CD4-positive, alpha-beta T cell treated with Interleukin-1 beta for 1 hour (primary cell): Measurements from ENCODE around the gene HSPB9.

Source experiments
- DNase-seq, 2 donors: peaks; one replicate each; pipeline ENCODE4 v3.0.0-alpha.2; 2020 to 2022

Gene HSPB9

DNA sequence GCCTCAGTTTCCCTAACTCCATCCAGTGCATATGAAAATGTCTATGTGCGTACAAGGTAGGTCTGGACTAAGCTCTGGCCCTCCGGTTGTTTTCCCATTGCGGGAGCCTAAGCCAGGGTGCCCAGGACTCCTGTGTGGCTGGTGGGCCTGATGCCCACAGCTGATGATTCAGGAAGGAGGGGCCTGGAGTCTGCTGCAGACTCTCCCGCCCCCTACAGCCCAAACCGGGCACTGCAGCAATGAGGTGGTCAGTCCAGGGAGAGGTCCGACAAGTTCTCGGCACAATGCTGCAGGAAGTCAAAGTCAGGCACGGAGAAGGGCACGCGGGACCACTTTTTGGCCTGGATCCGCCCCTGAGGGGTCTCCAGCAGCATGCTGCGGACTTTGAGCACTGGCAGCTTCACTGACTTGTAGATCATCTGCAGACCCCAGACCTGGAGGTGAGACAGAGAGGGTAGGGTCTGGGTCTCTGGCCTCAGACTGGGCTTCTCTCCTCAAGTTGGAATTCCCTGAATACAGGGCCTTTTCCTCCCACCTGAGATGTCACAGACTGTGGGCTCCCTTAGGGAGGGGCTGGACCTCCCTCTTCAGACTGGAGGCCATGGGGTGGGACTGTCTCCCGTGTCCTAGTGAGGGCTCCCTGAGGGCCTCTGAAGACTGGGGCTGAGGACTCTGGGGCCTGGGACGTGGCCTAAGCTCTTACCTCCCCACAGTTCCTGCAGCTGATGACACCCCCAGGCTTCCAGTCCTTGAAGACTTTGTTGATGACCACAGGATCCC, 20.9 kb upstream of the HSPB9 start:
- DNase-seq, result peak; percentile 59 to 66

DNA sequence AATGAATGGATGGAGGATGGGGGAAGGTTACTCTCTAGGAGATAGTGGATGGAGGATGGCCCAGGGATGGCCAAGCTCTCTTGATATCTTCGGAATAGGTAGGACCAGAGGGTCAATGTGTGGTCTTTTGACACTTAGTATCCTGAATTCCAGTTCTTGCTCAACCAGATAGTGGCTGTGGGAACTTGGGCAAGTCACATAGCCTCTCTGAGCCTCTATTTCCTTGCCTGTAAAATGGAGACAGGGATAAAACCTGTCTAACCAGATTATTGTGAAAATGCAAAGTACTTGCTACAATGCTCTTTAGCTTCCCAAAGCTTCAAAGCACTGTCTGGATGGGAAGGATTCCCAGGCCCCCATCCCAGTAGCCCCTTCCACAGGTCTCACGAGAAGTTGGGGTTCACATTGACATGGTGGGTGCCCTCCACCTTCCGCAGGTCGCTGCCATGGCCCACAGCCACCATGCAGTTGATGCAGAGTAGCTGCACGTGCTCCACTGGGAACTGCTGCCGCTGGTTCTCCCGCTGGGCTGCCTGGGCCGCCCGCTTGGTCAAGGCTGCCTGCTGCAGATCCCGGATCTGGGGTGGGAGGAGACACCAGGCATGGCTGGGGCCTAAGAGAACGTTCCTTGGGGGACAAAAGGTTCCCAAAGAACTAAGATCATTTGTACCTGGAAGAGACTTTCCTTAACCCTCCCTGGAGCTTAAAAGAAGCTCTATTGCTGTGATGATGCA, 19.2 kb upstream of the HSPB9 start:
- DNase-seq, result no peak

DNA sequence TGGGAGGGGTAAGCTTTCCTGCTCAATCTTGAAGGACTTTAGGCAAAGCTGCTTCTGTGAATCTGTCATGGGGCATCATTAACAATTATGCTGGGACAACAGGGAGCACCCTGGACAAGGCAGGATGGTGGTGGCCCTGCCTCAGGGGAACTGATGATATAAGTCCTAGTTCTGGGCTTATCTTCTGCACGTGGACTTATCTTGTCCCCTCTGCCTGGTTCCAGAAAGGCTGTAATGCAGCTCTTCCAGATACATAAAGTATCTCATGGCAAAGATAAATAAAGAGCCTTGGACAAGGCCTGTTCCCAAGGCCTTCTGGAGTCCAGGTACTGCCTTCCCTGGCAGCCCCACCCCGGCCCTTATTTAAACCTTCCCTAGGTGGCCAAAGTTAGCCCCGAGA, 18.3 kb upstream of the HSPB9 start:
- no peak for DNase-seq

DNA sequence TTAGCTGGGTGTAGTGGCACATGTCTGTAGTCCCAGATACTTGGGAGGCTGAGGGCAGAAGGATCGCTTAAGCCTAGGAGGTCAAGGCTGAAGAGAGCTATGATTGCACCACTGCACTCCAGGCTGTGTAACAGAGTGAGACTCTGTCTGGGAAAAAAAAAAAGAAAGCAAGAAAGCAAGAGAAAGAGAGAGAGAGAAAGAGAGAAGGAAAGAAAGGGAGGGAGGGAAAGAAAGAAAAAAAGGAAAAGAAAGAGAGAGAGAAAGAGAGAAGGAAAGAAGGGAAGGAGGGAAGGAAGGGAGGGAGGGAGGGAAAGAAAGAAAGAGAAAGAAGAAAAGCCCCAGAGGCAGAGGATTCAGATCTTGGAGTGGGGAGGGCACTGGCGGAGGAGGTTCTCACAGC, 16.6 kb upstream of the HSPB9 start:
- no peak for DNase-seq

DNA sequence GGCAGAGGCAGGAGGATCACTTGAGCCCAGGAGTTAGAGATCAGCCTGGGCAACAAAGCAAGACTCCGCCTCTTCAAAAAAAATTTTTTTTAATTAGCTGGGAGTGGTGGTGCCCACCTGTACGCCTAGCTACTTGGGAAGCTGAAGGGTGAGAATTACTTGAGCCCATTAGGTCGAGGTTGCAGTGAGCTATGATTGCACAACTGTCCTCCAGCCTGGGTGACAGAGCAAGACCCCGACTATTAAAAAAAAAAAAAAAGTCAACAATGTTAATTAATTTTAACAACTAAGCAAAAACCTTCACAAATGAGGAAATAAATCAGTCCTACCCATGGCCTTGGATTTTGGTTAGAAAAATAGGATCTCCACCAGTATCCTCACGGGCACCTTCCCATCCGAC, 15.5 kb upstream of the HSPB9 start:
- no peak for DNase-seq

DNA sequence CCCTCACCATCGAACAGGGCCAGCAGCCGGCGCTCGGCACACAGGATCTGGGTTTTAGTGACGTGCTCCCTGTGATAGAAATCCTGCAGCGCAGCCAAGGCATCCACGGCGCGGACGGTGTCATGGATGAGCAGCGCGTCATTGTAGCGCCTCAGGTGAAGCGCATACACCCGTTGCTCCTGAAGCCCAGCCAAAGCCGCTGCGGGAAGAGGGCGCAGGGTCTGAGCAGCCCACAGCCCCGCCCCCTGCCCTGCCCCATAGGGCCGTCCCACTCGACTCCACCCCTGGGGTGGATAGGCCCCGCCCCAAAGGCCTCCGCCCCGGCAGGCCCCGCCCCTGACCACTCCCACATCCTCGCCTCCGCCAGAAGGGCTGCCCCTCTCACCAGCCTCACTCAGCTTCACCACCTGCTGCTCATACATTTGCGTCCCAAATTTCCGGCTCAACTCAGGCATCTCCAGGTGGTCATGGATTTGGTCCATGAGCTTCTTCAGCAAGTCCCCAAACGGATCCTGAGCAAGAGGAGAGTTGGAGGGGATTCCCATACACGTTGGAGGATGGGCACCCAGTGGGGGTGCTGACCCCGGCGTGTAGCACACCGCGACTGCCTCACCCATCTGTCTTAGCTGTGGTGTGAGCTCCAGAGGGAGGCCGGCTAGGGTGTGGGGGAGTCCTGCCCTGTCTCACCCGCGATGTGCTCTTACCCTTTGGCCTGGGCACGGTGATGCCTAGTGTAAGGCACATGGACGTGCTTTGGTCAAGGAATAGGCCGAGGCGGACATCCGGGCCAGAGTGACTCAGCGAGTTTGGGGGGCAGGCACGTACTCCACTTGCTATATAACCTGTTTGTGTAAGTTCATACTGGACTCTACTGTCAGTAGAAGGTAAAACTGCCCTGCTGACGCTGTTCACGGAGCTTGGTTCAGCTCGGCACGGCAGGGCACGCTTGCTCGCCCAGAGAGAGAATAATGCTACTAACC, 14.7 kb upstream of the HSPB9 start:
- peak; percentile 90 to 91 for DNase-seq

DNA sequence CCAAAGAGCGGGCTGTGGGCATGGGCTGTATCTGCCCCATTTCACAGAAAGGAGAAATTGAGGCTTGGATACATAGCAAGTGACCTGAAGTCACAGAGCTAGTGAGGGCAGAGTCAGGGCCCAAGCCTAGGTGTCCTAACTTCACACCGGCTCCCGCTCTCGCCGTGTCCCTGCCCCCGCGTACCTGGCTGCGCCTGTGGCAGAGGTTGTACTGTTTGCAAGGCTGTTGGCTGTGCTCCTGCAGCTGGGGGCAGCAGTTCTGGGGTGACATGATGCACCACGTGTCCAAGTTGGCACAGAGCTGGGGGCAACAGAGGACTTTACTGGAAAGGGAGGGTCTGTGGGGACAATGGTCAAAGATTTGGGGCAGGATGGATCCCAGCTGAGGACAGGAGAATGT, 13.5 kb upstream of the HSPB9 start:
- DNase-seq, result no peak

DNA sequence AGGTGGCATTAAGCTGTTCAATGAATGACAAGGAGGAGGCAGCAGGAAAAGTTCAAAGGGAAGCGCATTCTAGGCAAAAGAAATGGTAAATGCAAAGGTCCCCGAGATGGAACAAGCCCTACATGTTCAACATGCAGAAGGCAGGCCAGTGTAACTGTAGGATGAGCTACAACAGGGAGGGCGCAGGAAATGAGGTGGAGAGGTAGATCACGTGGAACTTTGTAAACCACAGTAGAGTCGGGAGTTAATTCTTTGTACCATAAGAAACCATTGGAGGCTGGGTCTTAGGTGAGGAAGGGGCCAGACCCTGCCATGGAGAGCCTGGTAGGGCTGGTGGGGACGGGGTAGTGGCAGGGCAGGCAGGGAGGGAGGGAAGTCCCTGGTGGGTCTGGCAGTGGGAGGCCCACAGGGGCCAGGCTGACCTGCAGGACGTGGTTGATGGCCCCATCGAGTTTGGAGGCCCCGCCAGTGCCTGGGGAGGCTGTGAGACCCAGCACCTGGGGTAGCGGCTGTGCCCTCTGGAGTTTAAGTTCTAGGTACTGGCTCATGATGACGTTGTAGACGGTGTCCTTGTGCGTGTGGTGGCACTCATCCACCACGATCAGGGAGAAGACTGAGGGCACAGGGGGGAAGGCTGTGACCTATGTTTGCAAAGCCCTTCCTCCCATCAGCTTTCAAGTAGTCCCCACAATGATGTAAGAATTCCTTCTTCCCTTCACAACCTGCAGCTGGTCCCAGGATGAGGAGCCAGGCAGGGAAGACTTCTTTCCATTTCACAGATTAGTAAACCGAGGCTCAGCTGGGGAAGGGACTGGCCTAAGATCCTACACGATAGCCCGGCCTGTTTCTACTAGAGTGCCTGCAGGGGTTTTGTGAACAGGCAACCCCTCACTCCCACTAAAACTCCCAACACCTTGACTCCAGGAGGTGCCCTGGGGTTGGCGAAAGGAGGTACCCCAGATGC, 12.0 kb upstream of the HSPB9 start:
- no peak for DNase-seq

DNA sequence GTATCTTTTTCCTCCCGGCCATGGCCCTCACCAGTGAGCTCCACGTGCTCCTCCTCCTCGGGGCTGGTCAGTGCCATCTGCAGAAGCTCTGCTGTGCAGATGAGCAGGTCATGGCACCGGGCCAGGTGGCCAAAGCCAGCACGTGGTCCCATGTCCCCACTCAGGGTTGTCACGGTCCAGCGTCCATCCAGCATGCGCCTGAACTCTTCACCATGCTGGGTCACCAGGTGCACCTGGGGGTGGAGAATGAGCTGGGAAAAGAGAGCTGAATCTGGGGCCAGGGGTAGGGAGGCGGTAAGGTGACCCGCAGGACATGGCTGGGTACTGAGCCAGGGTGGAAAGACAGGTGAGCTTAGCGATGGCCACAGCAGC, 11.4 kb upstream of the HSPB9 start:
- DNase-seq, result no peak

DNA sequence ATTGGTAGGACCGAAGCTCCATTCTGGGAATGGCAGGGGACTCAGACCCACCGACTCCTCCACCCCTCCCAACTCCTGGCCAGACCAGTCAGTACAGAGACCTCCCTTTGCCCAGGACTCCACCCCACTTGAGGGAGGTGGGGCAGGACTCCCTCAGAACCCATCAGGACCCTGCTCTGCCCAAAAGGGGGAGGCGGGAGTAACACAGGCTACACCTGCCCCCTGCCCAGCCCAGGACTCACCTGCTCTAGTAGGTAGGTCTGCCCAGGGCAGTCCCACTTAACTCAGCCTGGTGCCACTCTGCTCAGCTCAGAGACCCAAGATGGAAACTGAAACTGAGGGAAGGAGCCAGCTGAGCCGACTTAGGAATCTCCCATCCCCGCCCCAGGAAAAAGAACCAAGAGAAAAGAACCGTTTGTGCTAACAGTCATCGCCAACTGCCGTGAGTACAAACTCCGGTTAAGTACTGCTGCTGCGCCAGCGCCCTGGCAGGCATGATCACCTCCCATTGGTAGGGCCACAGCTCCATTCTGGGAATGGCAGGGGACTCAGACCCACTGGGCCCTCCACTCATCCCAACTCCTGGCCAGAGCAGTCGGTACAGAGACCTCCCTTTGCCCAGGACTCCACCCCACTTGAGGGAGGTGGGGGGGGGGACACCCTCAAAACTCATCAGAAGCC, 10.6 kb upstream of the HSPB9 start:
- peak in 1 of 2 donors; percentile 28 for DNase-seq

DNA sequence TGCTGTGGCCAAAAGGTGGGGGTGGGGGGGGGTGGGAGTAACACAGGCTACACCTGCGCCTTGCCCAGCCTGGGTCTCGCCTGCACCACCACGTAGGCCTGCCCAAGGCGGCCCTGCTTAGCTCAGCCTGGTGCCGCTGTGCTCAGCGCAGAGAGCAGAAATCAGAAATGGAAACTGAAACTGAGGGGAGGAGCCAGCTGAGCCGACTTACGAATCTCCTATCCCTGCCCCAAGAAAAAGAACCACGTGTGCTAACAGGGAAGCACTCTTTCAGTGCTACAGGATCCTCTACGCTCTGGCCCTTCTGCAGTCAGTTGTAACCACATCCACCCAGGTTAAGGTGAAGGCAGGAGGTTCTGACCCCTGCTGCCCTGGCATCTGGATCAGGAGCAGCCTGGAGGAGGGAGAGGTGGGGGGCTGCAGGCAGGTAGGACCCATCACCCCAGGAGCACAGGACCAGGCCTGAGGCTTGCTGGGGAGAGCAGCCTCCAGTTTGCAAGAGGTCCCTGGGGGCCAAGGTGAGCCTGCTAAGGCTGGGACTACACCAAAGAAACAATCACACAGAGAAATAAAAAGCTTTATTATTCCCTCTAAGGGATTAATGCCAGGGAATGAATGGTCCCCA, 9.9 kb upstream of the HSPB9 start, which contains the start of gene DHX58:
Gene DHX58, minus strand, starts transcription at position 163 of the 625 bp plus-strand sequence. CDS start 822 bp downstream, outside the sequence.
- DNase-seq, result peak; percentile 84 to 87

DNA sequence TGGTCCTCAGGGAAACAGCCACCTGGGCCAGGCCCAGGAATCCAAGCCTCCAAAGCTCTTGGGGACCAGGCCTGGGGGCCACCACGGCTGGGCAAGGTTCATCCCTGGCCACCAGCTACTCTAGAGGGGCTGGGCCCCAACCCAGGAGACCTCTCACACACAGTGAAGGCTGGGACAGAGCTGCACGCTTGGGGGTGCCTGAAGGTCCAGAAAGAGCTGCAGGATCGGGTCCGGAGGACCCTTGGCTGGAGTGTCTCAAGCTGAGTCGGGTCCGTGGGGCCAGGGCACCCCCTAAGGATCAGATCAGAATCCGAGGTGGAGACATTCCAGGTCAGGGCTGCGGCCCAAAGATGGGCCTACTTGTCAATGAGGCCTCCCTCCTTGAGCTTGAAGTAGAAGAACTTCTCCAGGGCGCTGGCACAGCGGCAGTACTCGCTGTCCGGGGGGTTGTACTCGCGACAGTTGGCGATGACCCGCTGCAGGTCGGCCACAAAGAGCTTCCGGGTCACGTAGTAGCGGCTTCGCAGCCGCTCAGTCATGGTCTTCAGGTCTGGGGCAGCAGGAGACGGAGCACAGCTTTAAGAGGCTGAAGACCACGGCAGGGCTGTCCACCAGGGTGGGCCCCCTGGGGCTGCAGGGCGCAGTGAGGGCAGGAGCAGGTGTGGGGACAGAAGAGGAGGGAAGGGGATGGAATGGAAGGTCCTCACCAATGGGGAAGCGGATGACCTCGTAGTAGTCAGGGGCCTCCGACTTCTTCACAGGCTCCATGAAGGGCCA, 9.1 kb upstream of the HSPB9 start:
- no peak for DNase-seq

DNA sequence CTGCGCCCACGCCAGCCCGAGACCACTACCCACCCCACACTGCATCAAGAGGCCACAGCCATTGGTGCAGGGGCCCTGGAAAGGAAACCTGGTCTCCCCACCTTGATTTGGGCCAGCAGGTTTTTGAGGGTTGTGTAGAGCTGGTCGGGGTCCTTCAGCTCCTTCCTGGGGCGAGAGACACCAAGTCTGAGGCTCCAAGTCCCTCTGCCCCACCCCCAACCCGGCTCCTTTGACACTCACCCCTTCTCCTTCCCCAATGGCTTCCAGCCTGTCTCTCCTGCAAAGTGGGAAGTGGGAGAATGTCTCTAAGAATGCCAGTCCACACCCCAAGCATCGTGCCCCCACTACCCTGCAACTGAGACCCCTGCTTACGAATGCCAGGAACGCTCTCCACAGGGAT, 8.5 kb upstream of the HSPB9 start:
- DNase-seq, result no peak

DNA sequence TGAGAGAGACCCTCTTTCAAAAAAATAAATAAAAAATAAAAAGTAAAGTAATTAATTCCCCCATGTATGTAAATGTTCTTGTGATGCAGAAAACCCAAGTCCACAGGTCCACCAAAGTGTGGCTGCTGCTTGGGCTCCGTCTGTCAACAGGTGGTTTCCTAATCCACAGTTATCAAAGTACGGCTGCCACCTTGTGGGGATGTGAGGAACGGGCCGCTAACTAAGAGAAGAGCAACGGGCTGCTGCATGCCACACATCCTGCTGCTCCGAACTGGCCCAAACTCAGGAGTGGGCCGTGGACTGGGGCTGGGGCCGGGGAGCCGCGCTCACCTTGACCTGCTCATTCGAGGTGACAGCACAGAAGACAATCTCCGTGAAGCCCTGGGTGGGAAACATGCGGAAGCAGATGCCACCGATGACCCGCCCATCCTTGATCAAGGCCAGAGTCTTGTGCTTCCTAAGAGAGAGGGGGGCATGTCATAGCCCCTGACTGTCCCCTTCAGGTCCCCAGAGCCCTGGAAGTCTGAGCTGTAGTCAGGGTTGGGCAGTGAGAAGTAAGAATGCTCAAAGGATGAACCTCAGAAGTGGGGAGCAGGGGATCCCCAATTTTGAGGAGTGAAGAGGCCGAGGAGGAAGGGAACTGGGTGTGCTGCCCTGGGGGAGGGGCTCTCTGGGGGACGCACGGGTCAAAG, 5.8 kb upstream of the HSPB9 start:
- peak; percentile 85 to 88 for DNase-seq

DNA sequence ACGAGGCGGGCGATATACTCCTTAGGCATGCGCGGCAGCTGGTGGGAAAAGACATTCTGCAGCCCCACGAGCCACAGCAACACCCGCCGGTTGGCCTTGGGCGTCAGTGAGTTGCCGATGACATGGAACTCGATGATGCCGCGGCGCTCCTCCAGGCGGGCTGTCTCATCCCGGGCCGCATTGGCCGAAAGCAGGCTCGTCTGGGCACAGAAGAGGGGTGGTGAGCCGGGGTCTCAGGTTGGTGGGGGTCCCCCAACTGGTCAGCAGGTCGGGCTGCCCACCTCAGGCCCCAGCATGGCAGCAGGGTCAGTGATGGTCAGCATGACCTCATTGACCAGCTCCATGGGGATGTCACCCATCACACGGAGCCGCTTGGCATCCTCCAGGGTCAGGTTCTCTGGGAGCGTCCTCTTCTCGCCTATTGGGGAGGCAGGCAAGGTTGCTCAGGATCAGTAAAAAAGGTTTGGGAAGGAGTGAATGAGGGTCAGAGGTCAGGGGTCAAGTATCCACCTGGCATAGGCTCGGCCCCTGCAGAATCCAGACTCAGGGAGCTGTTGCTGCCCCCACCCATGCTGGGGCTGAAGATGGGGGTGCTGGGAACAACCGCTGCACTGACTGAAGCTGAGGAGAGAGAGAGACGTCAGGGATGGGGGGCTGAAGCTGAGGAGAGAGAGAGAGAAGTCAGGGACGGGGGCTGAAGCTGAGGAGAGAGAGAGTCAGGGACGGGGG, 5.0 kb upstream of the HSPB9 start:
- DNase-seq, result no peak

DNA sequence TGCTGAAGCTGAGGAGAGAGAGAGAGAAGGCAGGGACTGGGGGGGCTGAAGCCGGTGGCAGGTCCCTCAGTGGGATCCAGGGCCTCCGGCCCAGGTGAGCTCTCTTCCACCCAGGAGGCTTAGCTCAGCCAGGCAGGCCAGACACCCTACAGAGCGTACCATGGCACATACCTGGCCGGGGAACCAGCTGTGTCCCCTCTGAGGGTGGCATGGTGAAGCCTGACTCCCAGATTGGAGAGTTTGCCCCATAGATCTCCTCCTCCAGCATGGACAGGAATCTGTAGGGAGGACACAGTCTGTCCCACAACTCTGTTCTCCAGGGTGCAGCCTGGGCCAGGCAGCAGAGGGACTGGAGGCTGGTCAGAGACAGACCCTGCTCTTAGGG, 4.5 kb upstream of the HSPB9 start:
- DNase-seq, result no peak

DNA sequence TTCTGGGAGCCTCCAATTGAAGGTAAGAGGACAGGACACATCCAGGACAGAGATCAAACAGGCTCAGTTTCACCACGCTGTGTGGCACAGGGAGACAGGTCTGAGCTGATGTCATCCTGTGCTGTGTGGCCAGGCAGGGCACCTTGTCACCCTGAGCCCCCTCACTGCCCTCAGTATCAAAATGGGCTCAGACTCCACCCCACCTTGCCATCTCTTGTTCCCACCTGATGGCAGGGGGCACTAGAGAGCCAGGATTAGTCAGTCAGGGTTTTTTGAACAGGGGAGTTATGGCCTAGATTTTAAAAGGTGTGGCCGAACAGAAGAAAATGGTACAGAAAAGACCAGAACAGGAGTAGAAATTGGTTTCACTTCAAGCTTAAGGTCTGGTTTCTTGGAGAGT, 4.1 kb upstream of the HSPB9 start:
- peak; percentile 34 to 47 for DNase-seq

DNA sequence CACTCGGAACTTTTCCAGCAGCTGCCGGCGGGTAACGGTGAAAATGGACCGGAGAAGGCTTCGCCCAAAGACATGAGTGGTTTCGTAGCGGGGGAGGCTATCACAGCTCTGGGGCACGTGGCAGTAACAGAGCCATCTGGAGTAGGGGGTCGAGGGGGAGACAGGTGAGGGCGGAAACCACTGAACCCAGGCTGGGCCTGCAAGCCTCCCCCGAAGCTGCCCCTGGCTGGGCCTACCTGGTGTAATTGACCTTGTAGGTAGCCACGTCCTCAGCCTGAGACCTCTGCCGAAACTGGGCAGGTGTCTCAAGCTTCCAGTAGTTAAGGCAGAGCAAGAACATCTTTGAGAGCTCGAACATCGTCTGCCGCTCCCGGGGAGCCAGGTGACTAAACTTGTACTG, 3.3 kb upstream of the HSPB9 start:
- no peak for DNase-seq
